ENCODE results near the gene TIMM10B. TPM values are rescaled to one million over a fixed set of nuclear protein-coding genes. Genes with fewer than 3 reads are reported as not detected.

TIMM10B gene
- total and polyA plus RNA-seq, 2 of the 4 experiments (the other 2 are of a cell fraction) = 24.7 to 27.1 TPM

DNA sequence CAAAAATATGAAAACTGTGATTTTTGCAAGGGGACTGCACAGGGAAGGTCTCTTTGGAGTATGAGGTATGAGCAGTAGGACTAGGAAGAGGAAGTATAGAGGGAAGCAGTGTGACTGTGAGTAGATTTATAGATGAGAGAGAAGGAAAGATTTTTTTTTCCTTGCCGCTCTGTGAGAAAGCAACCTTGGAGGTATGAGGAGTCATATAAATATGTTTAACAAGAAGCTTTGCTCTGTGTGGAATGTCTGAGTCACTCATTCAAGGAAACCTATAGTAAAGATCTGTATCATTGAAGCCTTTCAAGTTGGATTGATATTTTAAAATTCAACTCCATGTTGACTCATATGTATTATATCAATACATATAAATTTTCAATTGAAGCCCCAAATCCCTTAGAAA lies 42.0 kb downstream of the TIMM10B start:
- Histone ChIP-seq H3K36me3 (ENCODE audit: control insufficient read depth, insufficient read depth, low read length) (peaks cover 3% of the 10 kb centered on the region; the same call in 1 of the 2 replicates), H2AK9ac (replicated peaks; ENCODE audit: low read depth, low read length, poor library complexity) (no peak overlapping the region), H3K79me1 (ENCODE audit: low read depth in 1 of 2, low read length in 2 of 2) (no peaks in the 10 kb centered on the region), H4K20me1 (ENCODE audit: insufficient read depth, low read length) (no peaks in the 10 kb centered on the region), H4K8ac (ENCODE audit: low read depth in 2 of 2, low read length in 2 of 2) (no peak overlapping the region), H2BK5ac (ENCODE audit: low read depth, low read length, poor library complexity, severe bottlenecking) (no peak overlapping the region), H3K9me3 (ENCODE audit: control insufficient read depth, insufficient read depth, low read length) (no peaks in the 10 kb centered on the region), H3K9ac (ENCODE audit: low read depth, low read length) (no peak overlapping the region), H3K4me1 (ENCODE audit: control insufficient read depth, insufficient read depth, low read length) (0 out of 2 replicates have a peak, but pooled peaks cover 2% of the 10 kb centered on the region), H3K4me2 (ENCODE audit: low read depth, low read length) (no peak overlapping the region; the same call in 1 of the 2 replicates), H2AFZ (replicated peaks; ENCODE audit: low read length, poor library complexity) (no peak overlapping the region), H3K9me1 (ENCODE audit: insufficient read depth, low read length) (peaks cover 6% of the 10 kb centered on the region; the same call in 1 of the 2 replicates), H3K4ac (ENCODE audit: low read depth, low read length) (no peak overlapping the region), H3K56ac (ENCODE audit: extremely low read depth, insufficient read depth, low read length) (no peak overlapping the region), H4K5ac (ENCODE audit: low read depth, low read length) (no peak overlapping the region), H3K14ac (replicated peaks; ENCODE audit: low read depth, low read length) (no peak overlapping the region), H2BK120ac (ENCODE audit: low read depth, low read length) (no peak overlapping the region), H2BK15ac (ENCODE audit: low read depth, low read length) (no peak overlapping the region), H2AK5ac (ENCODE audit: low read depth, low read length) (no peak overlapping the region), H3K27me3 (ENCODE audit: control insufficient read depth, insufficient read depth, low read length) (no peaks in the 10 kb centered on the region), H3K18ac (ENCODE audit: low read depth, low read length) (no peak overlapping the region), H3K4me3 (ENCODE audit: insufficient read depth, low read depth, low read length) (no peak overlapping the region), H3K27ac (ENCODE audit: insufficient read depth, low read length) (no peak overlapping the region), H2BK20ac (ENCODE audit: low read depth, low read length) (no peak overlapping the region), H3K23ac (ENCODE audit: low read depth, low read length) (no peak overlapping the region), H4K91ac (ENCODE audit: insufficient read depth, low read depth, low read length) (no peak overlapping the region)
- TF ChIP-seq CEBPB (IDR thresholded peaks at IDR 0.05; ENCODE audit: low read depth, low read length) (no peak), MXI1 (IDR thresholded peaks at IDR 0.05; ENCODE audit: borderline replicate concordance, low read depth, low read length) (no peak), FOS (IDR thresholded peaks at IDR 0.05; ENCODE audit: low read depth, low read length) (peak; percentile 29; the same call in 1 of the 2 replicates)
- POLR2A ChIA-PET (ENCODE audit: unreplicated experiment) = interaction anchor here (0.6 kb wide), 1 partner anchor 31 kb away, joined by 3 read pairs; no protein-coding TSS in a partner anchor
- peak; percentile 81 for DNase-seq
- intact Hi-C loops (cut with micrococcal nuclease) (loop anchor here (5.0 kb wide), 1 partner anchor 556 kb away; the partner anchor contains the start of gene OR56A5), in situ Hi-C loops (cut with MboI; ENCODE audit: low sequenced_read_pairs) (no loop called here), dilution Hi-C loops (cut with HindIII; ENCODE audit: low sequenced_read_pairs, unreplicated experiment) (no loop called here)
- CTCF ChIA-PET = no interaction called here
- ATAC-seq (ENCODE audit: low read depth) = peak; percentile 88
- BruUV-seq (replicated peaks) = no TSS peak
- WGBS, 2 experiments (ENCODE audit: extremely low coverage in 2 of 2, insufficient read length in 1 of 2) = no CpG with 5 or more reads among the region's 1 CpG

Measured in IMR-90 (cell line).